HepG2 (cell line): ENCODE measurements around the gene PIGO. TPM values are rescaled to one million over a fixed set of nuclear protein-coding genes. Genes with fewer than 3 reads are reported as not detected.
A peak's percentile ranks its signal among the peaks of the same experiment; 100 is the strongest.

Source experiments
- BRCA1 ChIP-seq: sonication (generic); formaldehyde crosslinking; IDR thresholded peaks from 2 replicates; pipeline ENCODE4 v1.4.0; 2020; ENCODE audit warnings: missing genetic modification reagents
- EEA1 ChIP-seq: sonication (generic); formaldehyde crosslinking; IDR thresholded peaks from 2 replicates; pipeline ENCODE4 v1.5.1; 2020; ENCODE audit warnings: mild to moderate bottlenecking, missing genetic modification reagents, borderline replicate concordance
- ESRRA ChIP-seq: sonication (generic); formaldehyde crosslinking; IDR thresholded peaks from 2 replicates; pipeline ENCODE4 v1.5.1; 2020; ENCODE audit warnings: mild to moderate bottlenecking, low read depth, missing genetic modification reagents
- NR2C2 ChIP-seq: sonication (generic); formaldehyde crosslinking; IDR thresholded peaks from 2 replicates; pipeline ENCODE4 v1.4.0; 2020; ENCODE audit warnings: missing genetic modification reagents, mild to moderate bottlenecking, moderate library complexity, borderline replicate concordance
- RFXAP ChIP-seq: sonication (generic); formaldehyde crosslinking; IDR thresholded peaks from 2 replicates; pipeline ENCODE4 v1.4.0; 2020; ENCODE audit warnings: missing genetic modification reagents, borderline replicate concordance
- TEAD2 ChIP-seq: sonication (generic); formaldehyde crosslinking; IDR thresholded peaks from 2 replicates; pipeline ENCODE4 v1.9.0; 2021; ENCODE audit warnings: missing genetic modification reagents
- ZFP36 ChIP-seq: fragments of 150-350 bp; IDR thresholded peaks from 2 replicates; pipeline ENCODE4 v1.6.1; 2018; ENCODE audit warnings: borderline replicate concordance, low read length, low read depth; ENCODE audit not compliant: partially characterized antibody
- ZNF652 ChIP-seq: IDR thresholded peaks from 2 replicates; pipeline ENCODE4 v1.6.1; 2016; ENCODE audit warnings: low read depth, borderline replicate concordance
- ZNF687 ChIP-seq: sonication (generic); formaldehyde crosslinking; IDR thresholded peaks from 2 replicates; pipeline ENCODE4 v1.5.1; 2020; ENCODE audit warnings: mild to moderate bottlenecking, missing genetic modification reagents, moderate library complexity
- polyA plus RNA-seq, 8 experiments: library from polyadenylated mRNA; depleted of rRNA in 3 of 8; stranded (reverse) in 7 of 8; unstranded in 1 of 8; fragments of >200 nt; fragmentation: Illumina TruSeq in 4 of 8; extraction: Trizol in 4 of 8; gene quantifications; 2 replicates each; pipeline versions ENCODE4 v1.2.1 to v1.2.3, GENCODE V29; 2011 to 2016; ENCODE audit warnings: low read depth in 4 of 8, missing spikeins in 1 of 8, mixed read lengths in 1 of 8; ENCODE audit not compliant: insufficient read depth in 1 of 8
- total RNA-seq, 5 experiments: library from RNA; depleted of rRNA; stranded (reverse); fragments of >200 nt; fragmentation: Illumina TruSeq; extraction: Trizol; gene quantifications; 2 replicates each; pipeline ENCODE4 v1.2.3, GENCODE V29; 2016; ENCODE audit warnings: low read depth in 1 of 5
- TF ChIP-seq, protein P1 (sequence below): sonication (generic); formaldehyde crosslinking; IDR thresholded peaks from 2 replicates; pipeline ENCODE4 v1.9.0; 2021; ENCODE audit warnings: missing genetic modification reagents, mild to moderate bottlenecking, borderline replicate concordance
- TF ChIP-seq, protein P2 (sequence below): sonication (generic); formaldehyde crosslinking; IDR thresholded peaks from 2 replicates; pipeline ENCODE4 v1.5.1; 2020; ENCODE audit warnings: mild to moderate bottlenecking, missing genetic modification reagents, moderate library complexity
- TF ChIP-seq, protein P3 (sequence below): sonication (generic); formaldehyde crosslinking; IDR thresholded peaks from 2 replicates; pipeline ENCODE4 v1.4.0; 2020; ENCODE audit warnings: mild to moderate bottlenecking, missing genetic modification reagents
- TF ChIP-seq, protein P4 (sequence below): sonication (generic); formaldehyde crosslinking; IDR thresholded peaks from 2 replicates; pipeline ENCODE4 v1.5.0; 2020; ENCODE audit warnings: mild to moderate bottlenecking, missing genetic modification reagents
- TF ChIP-seq, protein P5 (sequence below): IDR thresholded peaks from 2 replicates; pipeline ENCODE4 v1.6.1; 2016; ENCODE audit warnings: mild to moderate bottlenecking, missing biosample characterization, missing genetic modification reagents

Gene PIGO
- total and polyA plus RNA-seq, 2 of the 13 experiments (the other 11 are each of a cell fraction or from before 2014, with no cell fraction given) = 20.5 to 26.2 TPM

- TF ChIP-seq, protein P1, sequence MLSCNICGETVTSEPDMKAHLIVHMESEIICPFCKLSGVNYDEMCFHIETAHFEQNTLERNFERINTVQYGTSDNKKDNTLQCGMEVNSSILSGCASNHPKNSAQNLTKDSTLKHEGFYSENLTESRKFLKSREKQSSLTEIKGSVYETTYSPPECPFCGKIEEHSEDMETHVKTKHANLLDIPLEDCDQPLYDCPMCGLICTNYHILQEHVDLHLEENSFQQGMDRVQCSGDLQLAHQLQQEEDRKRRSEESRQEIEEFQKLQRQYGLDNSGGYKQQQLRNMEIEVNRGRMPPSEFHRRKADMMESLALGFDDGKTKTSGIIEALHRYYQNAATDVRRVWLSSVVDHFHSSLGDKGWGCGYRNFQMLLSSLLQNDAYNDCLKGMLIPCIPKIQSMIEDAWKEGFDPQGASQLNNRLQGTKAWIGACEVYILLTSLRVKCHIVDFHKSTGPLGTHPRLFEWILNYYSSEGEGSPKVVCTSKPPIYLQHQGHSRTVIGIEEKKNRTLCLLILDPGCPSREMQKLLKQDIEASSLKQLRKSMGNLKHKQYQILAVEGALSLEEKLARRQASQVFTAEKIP (CRISPR knock-in tag) = no peak
- TF ChIP-seq ZNF687 (CRISPR knock-in tag) = peak; percentile 0; the same call in 1 of the 2 replicates
- peak; percentile 29; the same call in 1 of the 2 replicates for TF ChIP-seq RFXAP (CRISPR knock-in tag)
- TF ChIP-seq, protein P2, sequence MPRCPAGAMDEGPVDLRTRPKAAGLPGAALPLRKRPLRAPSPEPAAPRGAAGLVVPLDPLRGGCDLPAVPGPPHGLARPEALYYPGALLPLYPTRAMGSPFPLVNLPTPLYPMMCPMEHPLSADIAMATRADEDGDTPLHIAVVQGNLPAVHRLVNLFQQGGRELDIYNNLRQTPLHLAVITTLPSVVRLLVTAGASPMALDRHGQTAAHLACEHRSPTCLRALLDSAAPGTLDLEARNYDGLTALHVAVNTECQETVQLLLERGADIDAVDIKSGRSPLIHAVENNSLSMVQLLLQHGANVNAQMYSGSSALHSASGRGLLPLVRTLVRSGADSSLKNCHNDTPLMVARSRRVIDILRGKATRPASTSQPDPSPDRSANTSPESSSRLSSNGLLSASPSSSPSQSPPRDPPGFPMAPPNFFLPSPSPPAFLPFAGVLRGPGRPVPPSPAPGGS (CRISPR knock-in tag) = no peak
- no peak for TF ChIP-seq ZFP36
- TF ChIP-seq, protein P3, sequence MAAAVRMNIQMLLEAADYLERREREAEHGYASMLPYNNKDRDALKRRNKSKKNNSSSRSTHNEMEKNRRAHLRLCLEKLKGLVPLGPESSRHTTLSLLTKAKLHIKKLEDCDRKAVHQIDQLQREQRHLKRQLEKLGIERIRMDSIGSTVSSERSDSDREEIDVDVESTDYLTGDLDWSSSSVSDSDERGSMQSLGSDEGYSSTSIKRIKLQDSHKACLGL = 0 out of 2 replicates have a peak, but pooled peaks have one; percentile 16
- peak; percentile 59; the same call in 1 of the 2 replicates for TF ChIP-seq NR2C2 (CRISPR knock-in tag)
- no peak for TF ChIP-seq BRCA1 (CRISPR knock-in tag)
- TF ChIP-seq EEA1 (CRISPR knock-in tag) = 0 out of 2 replicates have a peak, but pooled peaks have one; percentile 4
- TF ChIP-seq, protein P4, sequence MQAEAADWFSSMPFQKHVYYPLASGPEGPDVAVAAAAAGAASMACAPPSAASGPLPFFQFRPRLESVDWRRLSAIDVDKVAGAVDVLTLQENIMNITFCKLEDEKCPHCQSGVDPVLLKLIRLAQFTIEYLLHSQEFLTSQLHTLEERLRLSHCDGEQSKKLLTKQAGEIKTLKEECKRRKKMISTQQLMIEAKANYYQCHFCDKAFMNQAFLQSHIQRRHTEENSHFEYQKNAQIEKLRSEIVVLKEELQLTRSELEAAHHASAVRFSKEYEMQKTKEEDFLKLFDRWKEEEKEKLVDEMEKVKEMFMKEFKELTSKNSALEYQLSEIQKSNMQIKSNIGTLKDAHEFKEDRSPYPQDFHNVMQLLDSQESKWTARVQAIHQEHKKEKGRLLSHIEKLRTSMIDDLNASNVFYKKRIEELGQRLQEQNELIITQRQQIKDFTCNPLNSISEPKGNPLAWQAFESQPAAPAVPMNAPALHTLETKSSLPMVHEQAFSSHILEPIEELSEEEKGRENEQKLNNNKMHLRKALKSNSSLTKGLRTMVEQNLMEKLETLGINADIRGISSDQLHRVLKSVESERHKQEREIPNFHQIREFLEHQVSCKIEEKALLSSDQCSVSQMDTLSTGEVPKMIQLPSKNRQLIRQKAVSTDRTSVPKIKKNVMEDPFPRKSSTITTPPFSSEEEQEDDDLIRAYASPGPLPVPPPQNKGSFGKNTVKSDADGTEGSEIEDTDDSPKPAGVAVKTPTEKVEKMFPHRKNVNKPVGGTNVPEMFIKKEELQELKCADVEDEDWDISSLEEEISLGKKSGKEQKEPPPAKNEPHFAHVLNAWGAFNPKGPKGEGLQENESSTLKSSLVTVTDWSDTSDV = no peak
- TF ChIP-seq, protein P5, sequence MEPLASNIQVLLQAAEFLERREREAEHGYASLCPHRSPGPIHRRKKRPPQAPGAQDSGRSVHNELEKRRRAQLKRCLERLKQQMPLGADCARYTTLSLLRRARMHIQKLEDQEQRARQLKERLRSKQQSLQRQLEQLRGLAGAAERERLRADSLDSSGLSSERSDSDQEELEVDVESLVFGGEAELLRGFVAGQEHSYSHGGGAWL (CRISPR knock-in tag) = no peak
- peak; percentile 17; the same call in 1 of the 2 replicates for TF ChIP-seq ESRRA (CRISPR knock-in tag)
- TF ChIP-seq ZNF652 (CRISPR knock-in tag) = no peak
- 0 out of 2 replicates have a peak, but pooled peaks have one; percentile 17 for TF ChIP-seq TEAD2 (CRISPR knock-in tag)
These were observed 20.1 kb upstream of the PIGO start (continued) for GRCh38 chr9:35116539-35116897.
